ENCODE data around the gene PGM2L1.

The PGM2L1 gene

GRCh38 chr11:74377689-74378088, 20.5 kb downstream of the PGM2L1 start:
- TF ChIP-seq EZH2phosphoT487 (IDR thresholded peaks at IDR 0.05; ENCODE audit: borderline replicate concordance) (no peak), CTCF (conservative IDR thresholded peaks at IDR 0.05; ENCODE audit: low read length) (no peak)
- H3K9me3 ChIP-seq (ENCODE audit: insufficient read depth, low read depth, low read length) = no peaks in the 10 kb centered on the region
- H3K4me1 ChIP-seq (ENCODE audit: insufficient read depth, low read length, poor library complexity, severe bottlenecking) = no peaks in the 10 kb centered on the region
- no peak overlapping the region for H3K4me2 ChIP-seq (ENCODE audit: low read depth, low read length, poor library complexity, severe bottlenecking)
- no peaks in the 10 kb centered on the region for H3K9me2 ChIP-seq (replicated peaks; ENCODE audit: low read depth, low read length)
- H3K9ac ChIP-seq (ENCODE audit: low read depth, low read length, poor library complexity, severe bottlenecking) = no peak overlapping the region
- H3K79me2 ChIP-seq (ENCODE audit: insufficient read depth, low read length) = no peaks in the 10 kb centered on the region
- H2AFZ ChIP-seq (ENCODE audit: low read length) = no peak overlapping the region
- H3K27me3 ChIP-seq (ENCODE audit: insufficient read depth, low read length, poor library complexity, severe bottlenecking) = no peaks in the 10 kb centered on the region
- H4K20me1 ChIP-seq (ENCODE audit: insufficient read depth, low read length, poor library complexity, severe bottlenecking) = no peaks in the 10 kb centered on the region
- no peak overlapping the region for H3K4me3 ChIP-seq (ENCODE audit: low read length, poor library complexity, severe bottlenecking)
- H3K36me3 ChIP-seq (ENCODE audit: insufficient read depth, low read length) = peaks cover 8% of the 10 kb centered on the region; the same call in 1 of the 2 replicates
- no peaks in the 10 kb centered on the region for H3F3A ChIP-seq (ENCODE audit: low read depth)

- H3F3A ChIP-seq (ENCODE audit: low read depth) = no peaks in the 10 kb centered on the region
- H3K36me3 ChIP-seq (ENCODE audit: insufficient read depth, low read length) = peaks cover 17% of the 10 kb centered on the region; the same call in 1 of the 2 replicates
- no peaks in the 10 kb centered on the region for H4K20me1 ChIP-seq (ENCODE audit: insufficient read depth, low read length, poor library complexity, severe bottlenecking)
- no peak overlapping the region for H3K4me2 ChIP-seq (ENCODE audit: low read depth, low read length, poor library complexity, severe bottlenecking)
- no peak overlapping the region for H3K9ac ChIP-seq (ENCODE audit: low read depth, low read length, poor library complexity, severe bottlenecking)
- H3K9me2 ChIP-seq (replicated peaks; ENCODE audit: low read depth, low read length) = no peaks in the 10 kb centered on the region
- H3K4me1 ChIP-seq (ENCODE audit: insufficient read depth, low read length, poor library complexity, severe bottlenecking) = no peaks in the 10 kb centered on the region
- no peak overlapping the region for H3K4me3 ChIP-seq (ENCODE audit: low read length, poor library complexity, severe bottlenecking)
- H3K79me2 ChIP-seq (ENCODE audit: insufficient read depth, low read length) = no peaks in the 10 kb centered on the region
- no peaks in the 10 kb centered on the region for H3K9me3 ChIP-seq (ENCODE audit: insufficient read depth, low read depth, low read length)
- no peaks in the 10 kb centered on the region for H3K27me3 ChIP-seq (ENCODE audit: insufficient read depth, low read length, poor library complexity, severe bottlenecking)
- no peak for TF ChIP-seq CTCF (conservative IDR thresholded peaks at IDR 0.05; ENCODE audit: low read length)
- H2AFZ ChIP-seq (ENCODE audit: low read length) = no peak overlapping the region
Observed at GRCh38 chr11:74373382-74373781, 24.9 kb downstream of the PGM2L1 start.

GRCh38 chr11:74371269-74372052, 26.8 kb downstream of the PGM2L1 start:
- Histone ChIP-seq H3K27me3 (ENCODE audit: insufficient read depth, low read length, poor library complexity, severe bottlenecking) (no peaks in the 10 kb centered on the region), H3K9me3 (ENCODE audit: insufficient read depth, low read depth, low read length) (no peaks in the 10 kb centered on the region), H3K79me2 (ENCODE audit: insufficient read depth, low read length) (no peaks in the 10 kb centered on the region), H4K20me1 (ENCODE audit: insufficient read depth, low read length, poor library complexity, severe bottlenecking) (no peaks in the 10 kb centered on the region), H3K4me3 (ENCODE audit: low read length, poor library complexity, severe bottlenecking) (no peak overlapping the region), H3K9me2 (replicated peaks; ENCODE audit: low read depth, low read length) (no peaks in the 10 kb centered on the region), H3K4me1 (ENCODE audit: insufficient read depth, low read length, poor library complexity, severe bottlenecking) (peaks cover 3% of the 10 kb centered on the region), H3K36me3 (ENCODE audit: insufficient read depth, low read length) (peaks cover 21% of the 10 kb centered on the region; the same call in 1 of the 2 replicates), H3K4me2 (ENCODE audit: low read depth, low read length, poor library complexity, severe bottlenecking) (no peak overlapping the region), H3K9ac (ENCODE audit: low read depth, low read length, poor library complexity, severe bottlenecking) (no peak overlapping the region), H3F3A (ENCODE audit: low read depth) (no peaks in the 10 kb centered on the region), H2AFZ (ENCODE audit: low read length) (no peak overlapping the region)
- TF ChIP-seq CTCF (conservative IDR thresholded peaks at IDR 0.05; ENCODE audit: low read length) (no peak), EZH2phosphoT487 (IDR thresholded peaks at IDR 0.05; ENCODE audit: borderline replicate concordance) (no peak)
